ENCODE data around the gene ALG1.
"Not testable (repeated sequence)": the region's sequence is repeated elsewhere in the genome, so short reads cannot be mapped to it uniquely, and the experiment has no call there.

ALG1 gene

DNA sequence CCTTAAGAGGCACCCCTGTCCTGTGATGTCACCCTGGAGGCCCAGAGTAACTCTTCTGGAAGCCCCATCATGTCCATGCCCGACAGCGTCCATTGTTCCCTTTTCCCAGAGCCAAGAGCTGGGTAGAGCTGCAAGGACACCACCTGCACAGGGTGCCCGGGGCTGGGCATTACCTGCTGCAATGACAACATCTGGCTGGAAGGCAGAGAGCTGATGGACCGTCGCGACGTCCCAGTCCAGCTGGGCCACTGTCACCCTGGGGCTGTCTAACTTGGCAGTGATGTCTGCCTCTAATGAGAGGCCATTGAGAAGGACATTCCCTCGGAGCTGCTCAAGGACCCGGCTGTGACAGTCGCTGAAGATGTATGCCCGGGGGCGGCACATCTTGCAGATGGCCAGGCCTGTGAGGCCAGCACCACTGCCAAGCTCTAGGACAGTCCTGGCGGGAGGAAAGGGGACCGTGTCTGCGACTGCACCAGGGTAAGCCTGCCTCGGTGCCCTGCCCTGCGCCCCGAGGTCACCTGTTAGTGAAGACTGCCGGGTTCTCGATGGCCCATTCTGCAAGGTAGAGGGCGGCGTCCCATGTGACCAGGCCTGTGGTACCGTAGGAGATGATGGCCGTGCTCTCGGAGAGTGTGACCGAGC, 18.4 kb downstream of the ALG1 start:
- DNase-seq (ENCODE audit: low spot score in 2 of 2); H3K36me3 ChIP-seq (replicated peaks); in situ Hi-C loops (cut with MboI; ENCODE audit: low sequenced_read_pairs): not testable (repeated sequence)

DNA sequence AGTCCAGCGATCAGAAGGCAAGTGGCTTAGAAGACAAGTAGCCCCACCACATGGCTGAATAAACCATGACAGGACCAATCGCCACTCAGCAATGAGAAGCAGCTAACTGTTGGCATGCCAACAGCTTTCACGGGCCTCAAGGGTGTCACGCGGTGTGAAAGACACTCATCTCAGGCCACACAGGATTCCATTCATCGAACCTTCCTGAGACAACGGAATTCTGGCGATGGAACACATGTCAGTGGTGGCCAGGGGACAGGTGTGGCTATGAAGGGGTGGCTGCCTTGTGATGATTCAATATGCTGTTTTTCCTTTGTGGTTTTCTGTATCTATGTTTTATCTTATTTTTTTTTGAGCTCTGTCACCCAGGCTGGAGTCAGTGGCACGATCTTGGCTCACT, 18.9 kb downstream of the ALG1 start:
- DNase-seq (ENCODE audit: low spot score in 2 of 2); H3K27me3 ChIP-seq (ENCODE audit: low read depth); H3K36me3 ChIP-seq (replicated peaks); in situ Hi-C loops (cut with MboI; ENCODE audit: low sequenced_read_pairs); H3K9me3 ChIP-seq; H3K4me1 ChIP-seq; H3K4me3 ChIP-seq: not testable (repeated sequence)

More for the DNA sequence above, 18.4 kb downstream of the ALG1 start:
- H3K4me3 ChIP-seq; H3K27me3 ChIP-seq (ENCODE audit: low read depth); H3K9me3 ChIP-seq; H3K4me1 ChIP-seq: not testable (repeated sequence)

DNA sequence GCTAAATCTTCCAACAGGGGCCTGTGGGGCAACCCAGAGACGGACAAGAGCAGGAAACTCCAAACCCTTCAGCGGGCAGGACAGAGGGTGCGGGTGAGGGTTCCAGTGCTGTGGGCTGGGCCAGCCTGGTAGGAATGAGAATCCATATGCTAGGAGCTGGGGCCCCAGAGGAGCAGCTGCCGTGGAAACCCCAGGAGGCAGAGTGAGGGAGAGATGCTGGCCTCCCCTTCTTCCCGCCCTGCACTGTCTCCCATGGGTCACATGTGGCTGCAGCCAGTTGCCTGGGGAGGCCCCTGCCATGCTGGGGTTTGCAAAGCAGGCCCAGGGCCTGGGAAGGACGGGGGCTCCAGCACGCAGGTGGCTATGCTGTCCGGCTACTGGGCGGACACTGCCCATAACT, 21.4 kb downstream of the ALG1 start:
- in situ Hi-C loops (cut with MboI; ENCODE audit: low sequenced_read_pairs); DNase-seq (ENCODE audit: low spot score in 2 of 2); H3K4me3 ChIP-seq; H3K4me1 ChIP-seq; H3K27me3 ChIP-seq (ENCODE audit: low read depth); H3K9me3 ChIP-seq; H3K36me3 ChIP-seq (replicated peaks): not testable (repeated sequence)

DNA sequence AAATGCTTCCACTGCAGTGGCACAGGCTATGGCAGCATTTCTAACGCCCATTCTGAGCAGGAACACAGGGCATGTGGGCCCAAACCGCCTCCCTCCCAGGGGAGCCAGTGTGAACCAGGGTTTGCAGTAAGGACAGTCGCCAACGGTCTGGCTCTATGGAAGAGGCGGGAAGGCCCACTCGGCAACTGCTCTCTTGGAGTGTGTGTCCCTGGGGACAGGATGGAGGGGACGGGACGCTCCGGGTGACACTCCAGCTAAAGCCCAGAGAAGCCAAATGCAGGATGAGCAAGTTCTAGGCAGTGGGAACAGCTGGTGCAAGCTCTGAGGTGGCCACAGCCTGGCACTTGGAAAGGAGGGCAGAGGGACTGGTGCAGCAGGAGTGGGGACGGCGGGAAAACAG, 22.1 kb downstream of the ALG1 start:
- DNase-seq (ENCODE audit: low spot score in 2 of 2); H3K4me1 ChIP-seq; H3K4me3 ChIP-seq; H3K9me3 ChIP-seq; H3K27me3 ChIP-seq (ENCODE audit: low read depth); H3K36me3 ChIP-seq (replicated peaks); in situ Hi-C loops (cut with MboI; ENCODE audit: low sequenced_read_pairs): not testable (repeated sequence)

DNA sequence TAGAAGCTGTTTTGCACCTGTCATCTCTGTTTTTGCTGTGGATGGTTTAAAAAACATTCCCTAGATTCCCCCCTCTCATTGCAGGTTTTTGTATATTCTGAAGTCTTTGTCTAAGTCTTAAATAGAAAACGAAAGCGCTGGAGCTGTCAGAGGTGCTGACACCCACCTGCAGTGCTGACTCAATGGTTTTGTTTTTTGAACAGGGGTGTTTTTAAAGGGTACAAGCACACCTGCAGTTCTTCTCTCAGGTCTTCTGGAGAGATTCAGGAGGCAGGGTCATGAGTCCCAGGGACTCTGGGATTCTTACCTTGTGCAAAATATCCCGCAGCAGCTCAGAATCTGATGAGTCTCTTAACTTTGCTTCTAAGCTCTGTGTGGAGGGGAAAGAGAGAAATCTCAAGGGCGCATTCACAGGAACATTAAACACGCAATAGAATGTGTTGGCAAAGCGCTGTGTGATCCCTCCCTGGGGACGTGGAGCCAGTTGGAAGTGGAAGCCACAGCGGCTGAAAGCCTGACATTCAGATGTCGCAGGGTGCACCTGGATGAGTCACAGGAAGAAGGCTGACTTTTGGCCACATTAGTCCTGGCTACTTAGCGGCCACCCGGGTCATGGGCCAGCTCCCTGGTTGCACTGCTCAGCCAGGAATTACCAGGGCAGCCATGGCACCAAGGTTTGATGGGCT, 23.6 kb downstream of the ALG1 start:
- H3K27me3 ChIP-seq (ENCODE audit: low read depth); H3K36me3 ChIP-seq (replicated peaks); H3K4me3 ChIP-seq; in situ Hi-C loops (cut with MboI; ENCODE audit: low sequenced_read_pairs); DNase-seq (ENCODE audit: low spot score in 2 of 2); H3K4me1 ChIP-seq; H3K9me3 ChIP-seq: not testable (repeated sequence)

DNA sequence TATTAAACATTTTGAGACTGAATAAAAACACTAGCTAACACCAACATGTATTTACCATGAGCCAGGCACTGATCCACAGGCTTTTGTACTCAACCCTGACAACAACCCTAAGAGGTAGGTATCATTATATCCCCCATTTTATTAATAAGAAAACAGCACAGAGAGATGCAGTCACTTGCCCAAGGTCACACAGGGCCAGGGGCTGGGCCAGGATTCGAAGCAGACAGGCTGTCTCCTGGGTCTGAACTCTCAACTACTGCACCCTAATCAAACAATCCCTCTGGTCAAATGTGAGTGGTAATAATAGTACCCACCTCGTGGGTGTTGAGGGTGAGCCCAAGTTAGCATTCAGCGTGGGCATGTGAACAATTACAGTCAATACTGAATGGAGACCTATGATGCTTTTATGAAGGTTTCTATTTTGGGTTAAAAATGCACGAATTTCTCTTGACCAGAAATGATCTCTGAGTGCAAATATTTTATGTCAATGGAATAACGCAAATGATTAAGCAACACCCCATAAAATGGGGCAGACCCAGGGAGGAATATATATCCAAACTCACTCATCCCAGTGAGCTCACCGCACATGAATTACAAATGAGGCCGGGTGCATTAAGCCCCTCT, 24.9 kb downstream of the ALG1 start:
- H3K9me3 ChIP-seq; H3K36me3 ChIP-seq (replicated peaks); in situ Hi-C loops (cut with MboI; ENCODE audit: low sequenced_read_pairs); H3K4me1 ChIP-seq; H3K27me3 ChIP-seq (ENCODE audit: low read depth); DNase-seq (ENCODE audit: low spot score in 2 of 2): not testable (repeated sequence)
- peak overlapping the region; percentile 84 for H3K4me3 ChIP-seq

DNA sequence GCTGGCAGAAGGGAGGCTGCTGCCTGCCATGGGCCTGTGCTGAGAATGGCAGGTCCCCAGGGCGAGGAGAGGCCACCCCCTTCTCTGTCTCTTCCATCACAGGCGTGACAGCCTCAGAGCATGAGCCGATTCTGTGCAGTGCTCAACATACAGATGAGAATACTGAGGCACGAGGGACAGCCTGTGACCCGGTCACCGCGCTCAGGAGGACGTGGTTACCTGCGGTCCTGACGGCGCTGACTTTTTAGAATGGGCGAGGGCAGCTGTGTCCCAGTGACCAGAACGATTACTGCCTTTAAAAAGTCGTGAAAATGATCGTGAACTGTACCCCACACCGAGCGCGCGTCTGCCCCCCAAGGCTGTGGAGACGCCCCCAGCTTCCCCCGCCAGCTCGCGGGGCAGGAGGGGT, 25.4 kb downstream of the ALG1 start:
- H3K27me3 ChIP-seq (ENCODE audit: low read depth); H3K36me3 ChIP-seq (replicated peaks); H3K9me3 ChIP-seq; in situ Hi-C loops (cut with MboI; ENCODE audit: low sequenced_read_pairs); H3K4me1 ChIP-seq: not testable (repeated sequence)
- H3K4me3 ChIP-seq, result peak overlapping the region; percentile 84
- peak in 1 of 2 experiments; percentile 61 for DNase-seq (ENCODE audit: low spot score in 2 of 2)

DNA sequence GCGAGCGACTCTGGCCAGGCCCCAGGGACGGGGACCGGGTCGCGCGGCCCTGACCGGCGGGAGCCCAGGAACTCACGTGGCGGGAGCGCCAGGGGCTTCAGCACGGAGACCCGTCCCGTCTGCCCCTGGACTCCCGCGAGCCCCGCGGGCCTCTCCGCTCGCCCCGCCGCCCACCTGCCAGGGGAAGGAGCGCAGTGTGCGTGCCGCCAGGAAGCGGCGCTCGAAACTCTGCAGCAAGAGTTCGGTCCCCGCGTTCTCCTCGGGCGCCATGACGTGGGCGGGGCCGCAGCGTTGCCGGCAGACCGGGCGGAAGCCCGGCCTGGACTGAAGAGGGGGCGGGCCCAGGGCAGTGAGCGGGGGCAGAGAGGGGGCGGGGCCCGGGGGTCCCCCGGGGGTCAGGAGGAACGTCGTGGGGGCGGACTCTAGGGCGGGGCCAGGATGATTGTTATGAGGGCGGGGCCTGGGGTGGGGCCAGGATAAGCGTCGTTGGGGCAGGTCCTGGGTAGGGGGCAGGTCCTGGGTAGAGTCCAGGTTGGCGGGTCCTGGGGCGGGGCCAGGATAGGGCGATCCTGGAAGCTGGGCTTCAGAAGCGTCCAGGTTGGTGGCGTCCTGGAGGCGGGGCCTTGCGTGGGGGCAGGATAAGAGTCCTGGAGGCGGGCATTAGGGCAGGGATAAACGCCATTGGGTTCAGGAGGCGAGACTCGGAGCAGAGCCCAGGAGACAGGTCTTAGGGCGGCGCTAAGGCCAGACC, 26.0 kb downstream of the ALG1 start, which contains the start of gene EEF2KMT:
EEF2KMT (minus strand) TSS at position 326 of the 751 bp plus-strand sequence; CDS start at position 270, 56 bp downstream.
- H3K9me3 ChIP-seq; H3K27me3 ChIP-seq (ENCODE audit: low read depth); in situ Hi-C loops (cut with MboI; ENCODE audit: low sequenced_read_pairs); H3K36me3 ChIP-seq (replicated peaks); H3K4me1 ChIP-seq: not testable (repeated sequence)
- peak; percentile 96 to 99 for DNase-seq (ENCODE audit: low spot score in 2 of 2)
- peak within 1 kb of the TSS; percentile 84 for H3K4me3 ChIP-seq

DNA sequence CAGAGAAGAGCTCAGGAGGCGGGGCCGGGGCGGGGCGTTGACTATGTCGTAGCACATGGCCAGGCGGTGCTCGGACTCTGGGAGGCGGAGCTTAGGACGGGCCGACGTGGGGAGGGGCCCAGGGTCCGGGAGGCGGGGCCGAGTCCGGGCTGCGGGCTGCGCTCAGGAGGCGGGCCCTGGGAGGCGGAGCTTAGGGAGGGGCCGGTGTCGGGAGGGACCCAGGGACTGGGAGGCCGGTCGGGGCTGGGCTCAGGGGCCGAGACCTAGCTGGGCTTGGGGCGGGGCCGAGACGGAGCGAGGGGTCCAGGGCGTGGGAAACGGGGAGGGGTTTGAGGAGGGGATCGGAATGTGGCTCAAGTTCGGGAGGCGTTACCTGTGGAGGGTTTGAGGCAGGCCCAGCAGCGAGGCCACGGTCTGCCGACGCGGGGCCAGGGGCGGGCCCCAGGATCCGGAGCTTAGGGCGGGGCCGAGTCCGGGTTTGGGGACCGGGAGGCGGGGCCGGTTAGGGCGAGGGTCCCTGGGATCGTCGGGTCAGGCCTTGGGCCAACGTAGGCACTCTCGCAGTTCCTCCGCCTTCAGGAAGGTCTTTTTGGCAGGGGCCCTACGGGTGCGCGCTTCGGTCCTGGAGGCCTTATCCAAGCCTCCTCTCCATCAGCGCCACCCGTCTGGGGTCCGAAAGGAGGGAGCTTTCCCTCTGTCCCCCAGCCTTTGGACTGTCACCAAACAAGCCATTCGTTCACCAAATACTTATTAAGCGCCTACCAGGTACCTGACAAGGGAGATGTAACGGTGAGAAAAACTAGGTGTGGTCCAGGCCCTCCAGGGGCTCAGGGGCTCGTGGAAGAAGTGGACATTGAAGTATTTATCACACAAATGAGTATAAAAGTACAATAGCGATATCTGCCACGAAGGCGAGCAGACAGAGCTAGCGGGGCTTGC, 26.8 kb downstream of the ALG1 start:
- peak overlapping the region; percentile 84 for H3K4me3 ChIP-seq
- peak; percentile 56 to 88 for DNase-seq (ENCODE audit: low spot score in 2 of 2)
- in situ Hi-C loops (cut with MboI; ENCODE audit: low sequenced_read_pairs); H3K9me3 ChIP-seq; H3K4me1 ChIP-seq; H3K27me3 ChIP-seq (ENCODE audit: low read depth); H3K36me3 ChIP-seq (replicated peaks): not testable (repeated sequence)

DNA sequence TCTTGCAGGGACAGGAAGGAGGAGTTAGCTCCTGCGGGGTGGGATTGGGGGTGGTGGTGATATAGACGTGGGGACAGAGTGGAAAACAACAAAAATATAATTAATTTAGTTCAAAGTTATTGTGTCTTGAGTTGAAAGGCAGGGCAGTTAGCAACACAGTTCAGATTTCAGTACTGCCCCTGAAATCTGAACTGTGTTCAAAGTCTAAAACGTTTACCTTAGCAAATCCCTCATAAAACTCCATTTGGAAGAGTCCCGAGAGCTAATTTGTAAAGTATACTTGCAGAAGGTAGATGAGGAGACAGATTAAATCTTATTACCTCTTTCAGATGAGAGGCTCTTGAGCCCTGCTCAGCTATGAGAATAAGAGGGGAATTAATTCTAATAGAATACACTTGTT, 27.5 kb downstream of the ALG1 start:
- in situ Hi-C loops (cut with MboI; ENCODE audit: low sequenced_read_pairs); H3K36me3 ChIP-seq (replicated peaks); H3K9me3 ChIP-seq; H3K27me3 ChIP-seq (ENCODE audit: low read depth); DNase-seq (ENCODE audit: low spot score in 2 of 2); H3K4me1 ChIP-seq: not testable (repeated sequence)
- peak overlapping the region; percentile 43; the same call in 1 of the 2 replicates for H3K4me3 ChIP-seq

DNA sequence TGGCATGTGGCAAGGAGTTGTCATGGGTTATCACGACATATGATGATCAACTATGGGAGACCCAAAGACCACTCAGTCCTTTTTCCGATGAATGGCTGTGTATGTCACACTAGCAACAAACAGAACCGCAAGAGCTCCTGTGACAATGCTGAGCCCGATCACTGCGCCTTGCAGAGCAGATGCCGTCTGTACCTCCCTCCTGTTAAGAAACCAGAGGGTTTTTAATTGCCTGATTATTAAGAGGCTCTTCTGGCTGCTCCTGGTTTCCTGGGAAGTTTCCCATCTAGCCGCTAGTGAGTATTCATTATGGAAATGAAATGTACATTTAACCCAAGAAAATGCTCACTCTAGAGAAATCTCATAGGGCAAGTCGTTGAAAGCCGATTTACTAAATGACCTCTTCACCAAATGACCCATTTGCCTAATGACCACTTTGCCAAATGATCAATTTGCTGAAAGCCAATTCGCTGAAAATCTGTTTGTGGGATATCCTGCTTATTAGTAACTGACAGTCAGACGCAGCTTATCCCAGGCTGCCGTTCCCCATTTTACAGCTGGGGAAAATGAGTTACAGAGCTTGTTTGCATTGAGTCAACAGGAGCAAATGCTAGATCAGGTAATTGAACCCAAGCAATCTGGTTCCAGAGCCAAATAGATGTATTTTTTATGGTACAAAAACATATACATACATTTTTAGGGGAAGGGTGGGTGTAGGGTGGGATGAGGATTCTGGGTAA, 31.8 kb downstream of the ALG1 start:
- H3K27me3 ChIP-seq (ENCODE audit: low read depth); in situ Hi-C loops (cut with MboI; ENCODE audit: low sequenced_read_pairs); H3K4me3 ChIP-seq; H3K4me1 ChIP-seq; H3K36me3 ChIP-seq (replicated peaks); H3K9me3 ChIP-seq; DNase-seq (ENCODE audit: low spot score in 2 of 2): not testable (repeated sequence)

DNA sequence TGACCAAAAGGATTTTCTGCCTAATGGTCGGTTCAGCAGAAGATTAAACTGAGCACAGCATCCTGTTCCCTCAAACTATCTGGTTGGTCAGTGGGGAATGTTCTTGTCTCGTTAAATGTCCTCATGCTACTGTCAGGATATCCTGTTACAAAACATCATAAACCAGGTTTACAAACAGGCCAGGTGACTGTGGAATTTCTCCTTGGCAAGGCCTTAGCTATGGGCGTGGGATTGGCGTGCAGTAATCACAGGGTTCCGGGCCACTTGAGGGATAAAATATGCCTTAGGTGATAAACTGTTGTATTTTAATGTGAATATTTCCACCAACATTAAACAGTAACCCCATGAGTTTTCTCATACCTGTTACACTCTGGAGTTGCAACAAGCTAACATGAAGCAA, 33.4 kb downstream of the ALG1 start:
- H3K27me3 ChIP-seq (ENCODE audit: low read depth); H3K36me3 ChIP-seq (replicated peaks); H3K4me1 ChIP-seq; in situ Hi-C loops (cut with MboI; ENCODE audit: low sequenced_read_pairs); H3K4me3 ChIP-seq; DNase-seq (ENCODE audit: low spot score in 2 of 2); H3K9me3 ChIP-seq: not testable (repeated sequence)

All from HAP-1 (cell line).